Thyroid gland (tissue), 4 donors: ENCODE measurements around the gene CD300LB. TPM values are rescaled to one million over a fixed set of nuclear protein-coding genes. Genes with fewer than 3 reads are reported as not detected.
"Not testable (repeated sequence)": the region's sequence is repeated elsewhere in the genome, so short reads cannot be mapped to it uniquely, and the experiment has no call there.

Experiments used
- DNase-seq, 2 donors: peaks; one replicate each; pipeline ENCODE4 v3.0.0-alpha.2; 2019
- H3K27ac ChIP-seq, 3 donors: fragments of 200-600 bp; sonication (generic); 1 replicate in 2 of 3; 2 replicates in 1 of 3; pipeline ENCODE4 v1.5.1; 2016 to 2019; ENCODE audit warnings: mild to moderate bottlenecking in 1 of 3, moderate library complexity in 1 of 3
- H3K27me3 ChIP-seq: fragments of 200-600 bp; sonication (generic); one replicate; pipeline ENCODE4 v1.5.1; 2019
- H3K36me3 ChIP-seq, 2 donors: fragments of 200-600 bp; sonication (generic); one replicate each; pipeline ENCODE4 v1.5.1; 2016 to 2019
- H3K4me1 ChIP-seq, 2 donors: fragments of 200-600 bp; sonication (generic); one replicate each; pipeline ENCODE4 v1.5.1; 2017 to 2019
- H3K4me3 ChIP-seq, 3 donors: fragments of 200-600 bp; sonication (generic); replicated peaks in 1 of 3; 1 replicate in 2 of 3; 2 replicates in 1 of 3; pipeline ENCODE4 v1.5.1; 2016; ENCODE audit warnings: mild to moderate bottlenecking in 1 of 3
- H3K9me3 ChIP-seq: fragments of 200-600 bp; sonication (generic); one replicate; pipeline ENCODE4 v1.5.1; 2017
- POLR2A ChIP-seq, 2 donors: fragments of 450-650 bp; IDR thresholded peaks; one replicate each; pipeline ENCODE4 v1.6.1; 2017; ENCODE audit warnings: antibody characterized with exemption in 2 of 2, mild to moderate bottlenecking in 2 of 2, moderate library complexity in 1 of 2
- WGBS, 2 donors: methylation state at CpG; one replicate each; pipeline ENCODE4 v1.1.5; 2017; 5-methylcytosine and 5-hydroxymethylcytosine counted together
- intact Hi-C: fragments of 100-400 bp; cut with DNase I; formaldehyde crosslinking; loops from one replicate; pipeline ENCODE4 v1.15.1; 2023
- total RNA-seq, 4 donors: library from RNA; depleted of rRNA; stranded (reverse); fragments of >200 nt; gene quantifications; one replicate each; pipeline ENCODE4 v1.2.3, GENCODE V29; 2016
- TF ChIP-seq, protein P1 (sequence below), 6 experiments: fragments of 200-600 bp in 3 of 6; fragments of 450-650 bp in 3 of 6; sonication (generic) in 3 of 6; IDR thresholded peaks; one replicate each; pipeline ENCODE4 v1.5.1; 2016 to 2019; ENCODE audit warnings: antibody characterized with exemption in 6 of 6, mild to moderate bottlenecking in 2 of 6, inconsistent platforms in 1 of 6, moderate library complexity in 1 of 6

CD300LB gene
- total RNA-seq, 4 donors from 2014 or later, result not detected

GRCh38 chr17:74490716-74491115 is 40.6 kb downstream of the CD300LB start:
- intact Hi-C loops, result no loop called here
- no peak for TF ChIP-seq POLR2A (IDR thresholded peaks at IDR 0.05)
- TF ChIP-seq, protein P1, sequence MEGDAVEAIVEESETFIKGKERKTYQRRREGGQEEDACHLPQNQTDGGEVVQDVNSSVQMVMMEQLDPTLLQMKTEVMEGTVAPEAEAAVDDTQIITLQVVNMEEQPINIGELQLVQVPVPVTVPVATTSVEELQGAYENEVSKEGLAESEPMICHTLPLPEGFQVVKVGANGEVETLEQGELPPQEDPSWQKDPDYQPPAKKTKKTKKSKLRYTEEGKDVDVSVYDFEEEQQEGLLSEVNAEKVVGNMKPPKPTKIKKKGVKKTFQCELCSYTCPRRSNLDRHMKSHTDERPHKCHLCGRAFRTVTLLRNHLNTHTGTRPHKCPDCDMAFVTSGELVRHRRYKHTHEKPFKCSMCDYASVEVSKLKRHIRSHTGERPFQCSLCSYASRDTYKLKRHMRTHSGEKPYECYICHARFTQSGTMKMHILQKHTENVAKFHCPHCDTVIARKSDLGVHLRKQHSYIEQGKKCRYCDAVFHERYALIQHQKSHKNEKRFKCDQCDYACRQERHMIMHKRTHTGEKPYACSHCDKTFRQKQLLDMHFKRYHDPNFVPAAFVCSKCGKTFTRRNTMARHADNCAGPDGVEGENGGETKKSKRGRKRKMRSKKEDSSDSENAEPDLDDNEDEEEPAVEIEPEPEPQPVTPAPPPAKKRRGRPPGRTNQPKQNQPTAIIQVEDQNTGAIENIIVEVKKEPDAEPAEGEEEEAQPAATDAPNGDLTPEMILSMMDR (IDR thresholded peaks at IDR 0.05), result no peak
- H3K4me3 ChIP-seq, result no peak overlapping the region
- no peak for DNase-seq
- H3K4me1 ChIP-seq, result no peaks in the 10 kb centered on the region
- H3K36me3 ChIP-seq, result no peaks in the 10 kb centered on the region
- 87 to 88% methylated on average over 9 of the region's 9 CpGs for WGBS, 2 donors
- no peak overlapping the region for H3K27ac ChIP-seq
- H3K27me3 ChIP-seq, result no peaks in the 10 kb centered on the region
- H3K9me3 ChIP-seq, result no peaks in the 10 kb centered on the region

DNA sequence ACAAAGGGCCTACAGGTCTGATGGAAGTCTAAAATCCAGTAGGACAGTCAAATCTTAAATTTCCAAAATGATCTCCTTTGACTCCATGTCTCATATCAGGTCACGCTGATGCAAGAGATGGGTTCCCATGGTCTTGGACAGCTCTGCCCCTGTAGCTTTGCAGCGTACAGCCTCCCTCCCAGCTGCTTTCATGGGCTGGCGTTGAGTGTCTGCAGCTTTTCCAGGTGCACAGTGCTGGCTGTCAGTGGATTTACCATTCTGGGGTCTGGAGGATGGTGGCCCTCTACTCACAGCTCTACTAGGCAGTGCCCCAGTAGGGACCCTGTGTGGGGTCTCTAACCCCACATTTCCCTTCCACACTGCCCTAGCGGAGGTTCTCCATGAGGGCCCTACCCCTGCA is 43.0 kb downstream of the CD300LB start:
- H3K27me3 ChIP-seq, DNase-seq, H3K36me3 ChIP-seq, H3K4me1 ChIP-seq, intact Hi-C loops, H3K4me3 ChIP-seq, H3K27ac ChIP-seq, H3K9me3 ChIP-seq: not testable (repeated sequence)
- WGBS, 2 donors, result 93 to 94% methylated on average over 4 of the region's 4 CpGs

GRCh38 chr17:74485841-74486240 is 45.4 kb downstream of the CD300LB start:
- DNase-seq, result no peak
- intact Hi-C loops, result no loop called here
- H3K36me3 ChIP-seq, result no peaks in the 10 kb centered on the region
- no peaks in the 10 kb centered on the region for H3K27me3 ChIP-seq
- no peak overlapping the region for H3K27ac ChIP-seq
- WGBS, 2 donors, result 94 to 98% methylated on average over 4 to 5 of the region's 5 CpGs
- no peaks in the 10 kb centered on the region for H3K4me1 ChIP-seq
- no peak overlapping the region for H3K4me3 ChIP-seq
- H3K9me3 ChIP-seq, result no peaks in the 10 kb centered on the region
- TF ChIP-seq POLR2A (IDR thresholded peaks at IDR 0.05), result no peak
- TF ChIP-seq, protein P1 (IDR thresholded peaks at IDR 0.05), result no peak

GRCh38 chr17:74485022-74485743 is 46.1 kb downstream of the CD300LB start:
- Histone ChIP-seq H3K4me3 (no peak overlapping the region), H3K27me3 (no peaks in the 10 kb centered on the region), H3K27ac (no peak overlapping the region), H3K9me3 (no peaks in the 10 kb centered on the region), H3K4me1 (no peaks in the 10 kb centered on the region), H3K36me3 (no peaks in the 10 kb centered on the region)
- no peak for TF ChIP-seq POLR2A (IDR thresholded peaks at IDR 0.05)
- TF ChIP-seq, protein P1 (IDR thresholded peaks at IDR 0.05), result no peak
- intact Hi-C loops, result no loop called here
- DNase-seq, result no peak
- 70 to 76% methylated on average over 9 of the region's 9 CpGs for WGBS, 2 donors

GRCh38 chr17:74484066-74484465 is 47.2 kb downstream of the CD300LB start:
- H3K27ac ChIP-seq, result no peak overlapping the region
- 69 to 73% methylated on average over 6 to 8 of the region's 9 CpGs for WGBS, 2 donors
- H3K4me3 ChIP-seq, result no peak overlapping the region
- DNase-seq, result no peak
- H3K27me3 ChIP-seq, result no peaks in the 10 kb centered on the region
- intact Hi-C loops, result no loop called here
- H3K9me3 ChIP-seq, result no peaks in the 10 kb centered on the region
- H3K4me1 ChIP-seq, result no peaks in the 10 kb centered on the region
- H3K36me3 ChIP-seq, result no peaks in the 10 kb centered on the region
- no peak for TF ChIP-seq POLR2A (IDR thresholded peaks at IDR 0.05)

- no peaks in the 10 kb centered on the region for H3K27me3 ChIP-seq
- TF ChIP-seq, protein P1 (IDR thresholded peaks at IDR 0.05), result no peak
- TF ChIP-seq POLR2A (IDR thresholded peaks at IDR 0.05), result no peak
- H3K27ac ChIP-seq, result no peak overlapping the region
- intact Hi-C loops, result no loop called here
- no peak overlapping the region for H3K4me3 ChIP-seq
- whole genome bisulfite sequencing, 2 donors, result 86 to 91% methylated on average over 7 of the region's 7 CpGs
- H3K4me1 ChIP-seq, result no peaks in the 10 kb centered on the region
- no peaks in the 10 kb centered on the region for H3K9me3 ChIP-seq
- DNase-seq, result no peak
- H3K36me3 ChIP-seq, result no peaks in the 10 kb centered on the region
Observed at GRCh38 chr17:74481621-74482020, 49.7 kb downstream of the CD300LB start.
